GM04504 (cell line): ENCODE measurements around the gene RAD51B.
A peak's percentile ranks its signal among the peaks of the same experiment; 100 is the strongest.

ENCODE experiments used
- DNase-seq: peaks from one replicate; pipeline ENCODE4 v3.0.0-alpha.2; 2012; ENCODE audit warnings: low read depth

The RAD51B gene

GRCh38 chr14:68174446-68174845 lies 354.9 kb downstream of the RAD51B start:
- DNase-seq: no peak

GRCh38 chr14:68176687-68177086 lies 357.1 kb downstream of the RAD51B start:
- no peak for DNase-seq

DNA sequence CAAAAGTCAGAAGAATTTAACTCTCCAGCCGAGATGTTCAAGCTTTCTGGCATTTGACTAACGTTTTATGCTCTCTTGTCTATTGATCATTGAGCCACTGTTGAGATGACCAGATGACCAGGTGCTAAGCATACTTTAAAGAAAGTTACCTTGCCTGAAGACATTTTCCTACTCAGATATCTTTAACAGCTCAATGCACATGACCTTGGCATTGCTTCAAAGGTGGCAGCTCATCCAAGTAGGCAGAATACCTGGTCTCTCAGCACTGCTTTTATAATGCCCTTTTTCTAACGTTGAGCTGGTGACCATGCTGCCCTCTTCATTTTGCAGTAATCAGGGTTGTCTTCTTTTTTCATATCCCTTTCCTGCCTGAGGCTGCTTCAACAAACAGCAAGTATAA lies 358.1 kb downstream of the RAD51B start:
- no peak for DNase-seq

- DNase-seq: no peak
Observed at GRCh38 chr14:68178282-68178681, 358.7 kb downstream of the RAD51B start.

- DNase-seq: peak; percentile 11
Observed at GRCh38 chr14:68181519-68182326, 362.1 kb downstream of the RAD51B start.

- no peak for DNase-seq
Observed at GRCh38 chr14:68182492-68182891, 362.9 kb downstream of the RAD51B start.

- DNase-seq: peak; percentile 46
Observed at GRCh38 chr14:68186500-68187276, 367.1 kb downstream of the RAD51B start.

DNA sequence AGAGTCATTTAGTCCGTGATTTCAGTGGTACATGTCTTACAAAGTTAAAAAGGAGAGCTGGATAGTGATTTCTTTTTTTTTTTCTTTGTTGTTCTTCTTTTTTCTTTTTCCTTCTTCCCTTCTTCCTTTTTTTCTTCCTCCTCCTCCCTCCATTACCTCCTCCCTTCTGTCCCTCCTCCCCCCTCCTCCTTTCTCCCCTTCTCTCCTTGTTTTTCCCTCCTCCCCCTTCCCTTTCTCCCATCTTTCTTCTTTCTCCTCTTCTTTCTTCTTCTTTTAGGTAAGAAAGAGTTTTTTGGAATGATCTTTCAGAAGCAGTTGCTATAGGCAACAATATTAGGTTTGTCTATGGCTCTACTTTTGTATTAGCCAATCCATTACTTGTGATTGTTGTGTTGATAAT lies 368.6 kb downstream of the RAD51B start:
- DNase-seq: no peak

- DNase-seq: no peak
Observed at GRCh38 chr14:68190032-68190431, 370.5 kb downstream of the RAD51B start.

DNA sequence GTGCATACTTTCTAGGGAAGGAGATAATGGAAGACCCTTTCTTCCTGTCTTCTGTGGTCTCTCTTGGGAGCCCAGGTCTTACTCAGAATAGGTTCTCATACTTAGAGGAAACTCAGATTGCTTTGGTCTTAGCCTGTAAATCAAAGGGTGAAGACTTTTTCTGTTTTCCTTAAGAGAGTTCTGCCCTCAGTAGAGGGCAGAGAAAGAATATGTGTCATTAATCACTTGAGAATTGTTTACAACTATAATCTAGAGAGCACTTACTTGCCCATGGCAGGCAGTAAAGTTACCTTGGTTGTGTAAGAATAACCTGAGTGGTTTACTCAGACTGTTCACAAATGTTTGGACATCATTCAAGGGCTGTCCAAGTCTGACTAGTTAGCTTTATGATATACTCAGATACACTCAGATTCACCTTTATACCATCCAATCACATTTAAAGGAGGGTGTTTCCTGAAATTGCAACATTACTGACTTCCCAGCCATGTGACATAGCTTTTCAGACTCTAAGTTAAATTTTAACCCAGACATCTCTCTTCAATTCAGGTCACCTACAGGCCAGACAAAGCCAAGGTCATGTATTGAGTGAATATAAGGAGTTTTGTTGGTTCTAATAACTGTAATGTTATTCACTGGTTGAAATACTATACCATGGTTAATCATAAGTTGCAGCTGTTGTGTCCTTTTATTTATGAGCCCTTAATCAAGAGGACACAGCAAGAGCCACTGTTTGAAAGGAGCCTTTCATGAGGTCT lies 372.2 kb downstream of the RAD51B start:
- no peak for DNase-seq

GRCh38 chr14:68192935-68193334 lies 373.4 kb downstream of the RAD51B start:
- DNase-seq: no peak

DNA sequence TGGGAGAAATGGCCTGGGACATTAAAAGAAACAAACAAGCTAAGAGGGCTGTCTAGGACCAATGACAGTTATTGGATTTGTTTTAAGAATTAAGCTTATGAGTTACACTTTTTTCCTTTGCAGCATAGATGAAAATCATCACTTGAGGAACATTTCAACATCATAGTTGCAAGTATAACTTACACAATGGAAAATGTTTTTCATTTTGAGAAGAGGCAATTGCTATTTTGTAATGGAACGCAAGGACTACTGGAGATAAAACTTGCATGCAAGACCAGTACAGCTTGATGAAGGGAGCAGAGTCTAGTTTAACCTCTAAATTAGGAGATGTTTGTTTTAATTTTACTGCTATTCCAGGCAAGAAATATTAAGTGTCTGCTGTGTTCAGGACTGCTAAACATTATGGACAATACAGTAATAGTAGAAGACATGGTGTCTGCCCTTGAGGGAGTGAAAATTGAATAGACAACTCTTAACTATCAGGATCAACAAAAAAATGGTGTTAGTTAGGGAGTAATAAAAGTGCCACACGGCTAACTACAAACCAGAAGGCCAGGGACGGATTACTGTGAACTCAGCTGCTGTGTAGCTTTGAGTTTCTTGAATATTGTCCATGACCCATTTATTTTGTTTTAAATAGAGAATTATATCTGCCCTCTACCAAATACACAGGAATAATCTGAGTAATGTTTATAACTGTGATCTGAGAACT lies 374.5 kb downstream of the RAD51B start:
- no peak for DNase-seq

GRCh38 chr14:68195126-68195525 lies 375.5 kb downstream of the RAD51B start:
- DNase-seq: no peak

- no peak for DNase-seq
Observed at GRCh38 chr14:68198713-68199495, 379.3 kb downstream of the RAD51B start.

GRCh38 chr14:68199554-68200151 lies 380.1 kb downstream of the RAD51B start:
- no peak for DNase-seq

GRCh38 chr14:68203871-68204270 lies 384.3 kb downstream of the RAD51B start:
- no peak for DNase-seq

DNA sequence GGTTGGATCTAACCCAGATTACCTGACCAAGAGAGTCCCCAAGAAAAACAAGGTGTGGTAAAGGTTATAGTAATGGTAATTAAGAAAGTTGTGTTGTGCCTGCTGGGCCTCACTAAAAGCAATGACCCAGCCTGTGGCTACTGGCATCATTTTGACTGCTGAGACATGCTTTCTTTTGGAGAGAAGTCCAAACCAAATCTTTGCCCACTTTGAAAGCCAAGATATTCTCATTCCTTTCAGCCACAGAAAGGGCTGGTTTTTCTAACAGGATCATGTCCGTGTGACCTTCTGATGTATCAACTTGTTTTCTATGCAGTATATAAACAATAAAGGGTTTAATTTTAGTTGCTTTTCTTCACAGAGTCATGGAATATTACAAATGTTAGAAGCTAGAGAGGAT lies 388.6 kb downstream of the RAD51B start:
- DNase-seq: no peak

DNA sequence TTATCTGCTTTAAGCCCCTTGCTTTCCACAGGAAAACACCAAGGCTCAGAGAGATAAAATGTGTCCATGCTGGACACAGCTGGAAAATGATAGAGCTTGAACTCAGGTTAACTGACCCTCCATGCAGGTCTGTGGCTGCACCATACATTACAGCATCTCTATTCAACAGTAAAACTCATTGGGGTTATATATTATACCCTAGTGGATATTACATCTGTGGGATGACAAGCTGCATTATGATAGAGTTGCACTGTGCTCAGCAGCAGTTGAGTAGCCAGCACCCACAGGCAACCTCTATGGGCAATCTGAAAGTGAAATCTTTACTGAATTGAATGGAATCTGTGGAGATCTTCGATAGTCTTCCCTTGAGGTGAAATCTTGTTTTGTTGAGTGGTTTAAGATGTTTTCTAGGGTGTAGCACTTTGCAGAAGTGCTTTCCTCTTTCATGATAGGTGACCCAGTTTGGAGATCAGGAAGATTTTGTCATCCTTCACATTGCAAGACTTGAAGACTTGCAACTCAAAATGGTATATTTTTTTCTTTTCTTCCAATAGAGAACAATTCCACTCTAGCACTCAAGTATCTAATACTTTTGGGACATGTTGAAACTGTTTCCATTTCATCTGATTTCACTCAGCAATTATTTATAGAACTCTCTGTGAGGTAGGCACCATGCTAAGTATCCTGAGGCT lies 389.2 kb downstream of the RAD51B start:
- DNase-seq: no peak

DNA sequence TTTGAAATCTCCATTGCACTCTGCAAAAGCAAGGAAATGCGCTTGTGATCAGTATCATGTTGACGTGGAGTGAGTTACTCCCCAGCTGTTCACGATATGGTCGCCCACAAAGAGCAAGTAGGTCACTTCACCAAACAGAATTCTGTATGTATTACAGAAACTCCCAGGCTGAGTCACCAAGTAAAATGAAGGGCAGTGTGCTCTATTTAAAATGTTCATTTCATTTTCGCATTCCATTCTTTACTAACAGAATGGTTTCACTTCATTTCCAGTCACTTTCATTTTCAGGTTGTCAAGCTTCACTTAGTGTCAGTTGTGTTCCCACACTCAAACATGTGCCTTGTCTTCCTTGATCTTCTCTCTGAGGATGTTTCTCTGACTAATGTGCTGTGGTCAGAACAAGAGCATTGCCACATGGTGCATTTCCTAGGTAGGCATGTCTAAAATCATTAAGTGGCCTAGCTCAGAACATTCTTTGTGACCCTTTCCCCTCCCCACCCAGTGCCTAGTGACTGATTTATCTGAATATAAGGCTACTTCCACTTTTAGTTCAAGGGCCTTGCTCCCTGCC lies 391.2 kb downstream of the RAD51B start:
- peak; percentile 86 for DNase-seq

GRCh38 chr14:68211421-68211820 lies 391.8 kb downstream of the RAD51B start:
- DNase-seq: no peak
